ENCODE data around the gene RBM47. TPM values are rescaled to one million over a fixed set of nuclear protein-coding genes. Genes with fewer than 3 reads are reported as not detected.

The RBM47 gene
- total and polyA plus RNA-seq, 2 donors (not counting 1 experiment from before 2014, with no cell fraction given): 5.6 to 12.9 TPM

- Histone ChIP-seq H2AFZ (ENCODE audit: insufficient read depth, low read depth, low read length, poor library complexity, severe bottlenecking) (no peak overlapping the region), H3K36me3 (replicated peaks in 1 of 2; ENCODE audit: control extremely low read depth in 1 of 2, control insufficient read depth in 1 of 2, extremely low read depth in 1 of 2, insufficient read depth in 2 of 2, low read length in 1 of 2) (no peaks in the 10 kb centered on the region), H3K4me3 (ENCODE audit: control extremely low read depth in 1 of 5, extremely low read depth in 1 of 5, insufficient read depth in 1 of 5, low read depth in 2 of 5, low read length in 4 of 5) (no peak overlapping the region), H3K27me3 (replicated peaks in 1 of 4; ENCODE audit: control extremely low read depth in 1 of 4, control insufficient read depth in 3 of 4, insufficient read depth in 4 of 4, low read length in 3 of 4) (no peaks in the 10 kb centered on the region), H3K9me3 (ENCODE audit: control extremely low read depth in 1 of 3, control insufficient read depth in 2 of 3, insufficient read depth in 1 of 3, low read length in 2 of 3) (peaks cover 0 to 7% (median 0%) of the 10 kb centered on the region in 3 donors), H3K27ac (ENCODE audit: low read length in 2 of 2) (no peak overlapping the region), H3K9ac (ENCODE audit: low read length) (no peak overlapping the region), H4K20me1 (ENCODE audit: control insufficient read depth, insufficient read depth, low read length, poor library complexity, severe bottlenecking) (no peaks in the 10 kb centered on the region), H3K4me2 (replicated peaks; ENCODE audit: low read depth, low read length, poor library complexity, severe bottlenecking) (no peak overlapping the region), H3K4me1 (ENCODE audit: control insufficient read depth in 2 of 2, insufficient read depth in 2 of 2, low read length in 2 of 2) (no peaks in the 10 kb centered on the region), H3K79me2 (ENCODE audit: control insufficient read depth, insufficient read depth, low read length) (no peaks in the 10 kb centered on the region)
- CTCF ChIA-PET: no interaction called here
- Mint-ChIP-seq H3K27ac (no peak overlapping the region), H3K27me3 (peaks cover 8% of the 10 kb centered on the region), H3K9me3 (ENCODE audit: insufficient read depth) (peaks cover 4% of the 10 kb centered on the region), H3K4me1 (no peaks in the 10 kb centered on the region), H3K4me3 (no peak overlapping the region)
- TF ChIP-seq CTCF (IDR thresholded peaks at IDR 0.05): no peak
- TF ChIP-seq EZH2 (IDR thresholded peaks at IDR 0.05; ENCODE audit: borderline replicate concordance, insufficient read depth, low read depth, low read length, poor library complexity, severe bottlenecking): no peak
- POLR2A ChIA-PET: no interaction called here
- no CpG with 5 or more reads among the region's 5 CpGs for WGBS (ENCODE audit: insufficient coverage)
- DNase-seq (no peak), ATAC-seq (ENCODE audit: low read depth) (no peak)
- intact Hi-C loops (cut with micrococcal nuclease): no loop called here
These were observed 211.7 kb downstream of the RBM47 start for GRCh38 chr4:40417941-40418340.

- Histone ChIP-seq H3K36me3 (replicated peaks in 1 of 2; ENCODE audit: control extremely low read depth in 1 of 2, control insufficient read depth in 1 of 2, extremely low read depth in 1 of 2, insufficient read depth in 2 of 2, low read length in 1 of 2) (no peaks in the 10 kb centered on the region), H3K27ac (ENCODE audit: low read length in 2 of 2) (no peak overlapping the region), H3K79me2 (ENCODE audit: control insufficient read depth, insufficient read depth, low read length) (no peaks in the 10 kb centered on the region), H3K9me3 (ENCODE audit: control extremely low read depth in 1 of 3, control insufficient read depth in 2 of 3, insufficient read depth in 1 of 3, low read length in 2 of 3) (peaks cover 0 to 7% (median 0%) of the 10 kb centered on the region in 3 donors), H4K20me1 (ENCODE audit: control insufficient read depth, insufficient read depth, low read length, poor library complexity, severe bottlenecking) (no peaks in the 10 kb centered on the region), H3K4me1 (ENCODE audit: control insufficient read depth in 2 of 2, insufficient read depth in 2 of 2, low read length in 2 of 2) (no peaks in the 10 kb centered on the region), H3K4me3 (ENCODE audit: control extremely low read depth in 1 of 5, extremely low read depth in 1 of 5, insufficient read depth in 1 of 5, low read depth in 2 of 5, low read length in 4 of 5) (no peak overlapping the region), H3K4me2 (replicated peaks; ENCODE audit: low read depth, low read length, poor library complexity, severe bottlenecking) (no peak overlapping the region), H2AFZ (ENCODE audit: insufficient read depth, low read depth, low read length, poor library complexity, severe bottlenecking) (no peak overlapping the region), H3K9ac (ENCODE audit: low read length) (no peak overlapping the region), H3K27me3 (replicated peaks in 1 of 4; ENCODE audit: control extremely low read depth in 1 of 4, control insufficient read depth in 3 of 4, insufficient read depth in 4 of 4, low read length in 3 of 4) (no peaks in the 10 kb centered on the region)
- WGBS (ENCODE audit: insufficient coverage): 100% methylated on average over 2 of the region's 3 CpGs
- Mint-ChIP-seq H3K4me3 (no peak overlapping the region), H3K9me3 (ENCODE audit: insufficient read depth) (peaks cover 4% of the 10 kb centered on the region), H3K27ac (no peak overlapping the region), H3K27me3 (peaks cover 11% of the 10 kb centered on the region), H3K4me1 (no peaks in the 10 kb centered on the region)
- ChIA-PET CTCF (no interaction called here), POLR2A (no interaction called here)
- intact Hi-C loops (cut with micrococcal nuclease): no loop called here
- TF ChIP-seq EZH2 (IDR thresholded peaks at IDR 0.05; ENCODE audit: borderline replicate concordance, insufficient read depth, low read depth, low read length, poor library complexity, severe bottlenecking): no peak
- no peak for TF ChIP-seq CTCF (IDR thresholded peaks at IDR 0.05)
- ATAC-seq (ENCODE audit: low read depth): no peak
- no peak for DNase-seq
These were observed 215.0 kb downstream of the RBM47 start for GRCh38 chr4:40414673-40415072.

Measured in B cell (primary cell).